Ovary (tissue), 3 donors: ENCODE measurements around the gene ARID5B.

Source experiments
- POLR2A ChIP-seq: fragments of 450-650 bp; IDR thresholded peaks from one replicate; pipeline ENCODE4 v1.6.1; 2017; ENCODE audit warnings: antibody characterized with exemption, mild to moderate bottlenecking, moderate library complexity
- TF ChIP-seq, protein P1 (sequence below), 3 donors: fragments of 450-650 bp in 2 of 3; fragments of 200-600 bp in 1 of 3; IDR thresholded peaks; one replicate each; pipeline versions ENCODE4 v1.5.1 to v1.8.0; 2016 to 2022; ENCODE audit warnings: antibody characterized with exemption in 3 of 3, mild to moderate bottlenecking in 1 of 3
- donor health status: DM: no; HTN: no; CAD: no.

DNA sequence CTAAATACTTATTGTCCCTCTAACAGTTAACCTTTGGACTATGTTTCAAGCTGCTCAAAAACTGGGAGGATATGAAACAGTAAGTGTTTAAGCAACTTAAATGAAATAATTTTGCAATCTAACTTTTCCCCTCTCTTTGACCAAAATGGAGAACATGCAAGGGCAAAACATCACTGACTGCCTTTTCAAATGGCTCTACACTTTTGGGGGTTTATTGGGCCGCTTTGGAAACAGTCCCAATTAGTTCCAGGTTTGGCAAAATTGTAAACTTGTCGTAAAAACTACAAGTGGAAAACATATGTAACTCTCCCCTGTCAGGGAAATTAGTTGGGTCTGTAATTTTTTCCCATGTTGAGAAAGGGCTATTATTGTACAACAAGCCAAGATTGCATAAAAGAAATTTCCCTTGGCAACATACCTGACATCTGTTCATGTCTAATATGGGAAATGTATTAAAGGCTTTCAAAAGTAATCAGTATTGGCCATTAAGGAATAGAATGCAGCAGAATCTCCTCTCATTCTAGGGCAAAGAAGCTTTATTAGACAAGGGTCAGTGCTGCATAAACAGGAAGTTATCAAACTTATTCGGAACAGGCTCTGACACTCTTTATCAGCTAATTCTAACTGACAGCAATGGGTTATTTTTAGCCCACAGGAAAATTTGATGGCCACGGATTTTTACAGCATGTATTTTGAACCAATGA, 157.9 kb downstream of the ARID5B start:
- TF ChIP-seq, protein P1, sequence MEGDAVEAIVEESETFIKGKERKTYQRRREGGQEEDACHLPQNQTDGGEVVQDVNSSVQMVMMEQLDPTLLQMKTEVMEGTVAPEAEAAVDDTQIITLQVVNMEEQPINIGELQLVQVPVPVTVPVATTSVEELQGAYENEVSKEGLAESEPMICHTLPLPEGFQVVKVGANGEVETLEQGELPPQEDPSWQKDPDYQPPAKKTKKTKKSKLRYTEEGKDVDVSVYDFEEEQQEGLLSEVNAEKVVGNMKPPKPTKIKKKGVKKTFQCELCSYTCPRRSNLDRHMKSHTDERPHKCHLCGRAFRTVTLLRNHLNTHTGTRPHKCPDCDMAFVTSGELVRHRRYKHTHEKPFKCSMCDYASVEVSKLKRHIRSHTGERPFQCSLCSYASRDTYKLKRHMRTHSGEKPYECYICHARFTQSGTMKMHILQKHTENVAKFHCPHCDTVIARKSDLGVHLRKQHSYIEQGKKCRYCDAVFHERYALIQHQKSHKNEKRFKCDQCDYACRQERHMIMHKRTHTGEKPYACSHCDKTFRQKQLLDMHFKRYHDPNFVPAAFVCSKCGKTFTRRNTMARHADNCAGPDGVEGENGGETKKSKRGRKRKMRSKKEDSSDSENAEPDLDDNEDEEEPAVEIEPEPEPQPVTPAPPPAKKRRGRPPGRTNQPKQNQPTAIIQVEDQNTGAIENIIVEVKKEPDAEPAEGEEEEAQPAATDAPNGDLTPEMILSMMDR (IDR thresholded peaks at IDR 0.05), result no peak
- TF ChIP-seq POLR2A, result no peak
